Urothelium cell line (cell line): ENCODE results near the gene PRTG.

ENCODE experiments used
- DNase-seq: peaks from one replicate; pipeline ENCODE4 v3.0.0; 2011; ENCODE audit warnings: low spot score, mixed read lengths
- FAIRE-seq: peaks from 2 replicates; lab custom pipeline; 2011; peaks lifted over from hg19 to GRCh38; lab: Jason Lieb, UNC

The PRTG gene

GRCh38 chr15:55586808-55587207 is 156.1 kb downstream of the PRTG start:
- FAIRE-seq (no peak), DNase-seq (no peak)

- DNase-seq (no peak), FAIRE-seq (no peak)
Measured at GRCh38 chr15:55576943-55577342, 166.0 kb downstream of the PRTG start.

GRCh38 chr15:55574096-55574495 is 168.9 kb downstream of the PRTG start:
- no peak for DNase-seq
- FAIRE-seq: no peak

- no peak for DNase-seq
- no peak for FAIRE-seq
Measured at GRCh38 chr15:55573224-55573623, 169.7 kb downstream of the PRTG start.

- FAIRE-seq (no peak), DNase-seq (no peak)
Measured at GRCh38 chr15:55564347-55565145, 178.4 kb downstream of the PRTG start.

GRCh38 chr15:55562601-55563000 is 180.4 kb downstream of the PRTG start:
- no peak for DNase-seq
- FAIRE-seq: no peak
